ENCODE data around the gene CDC42BPB. TPM values are rescaled to one million over a fixed set of nuclear protein-coding genes. Genes with fewer than 3 reads are reported as not detected.

The CDC42BPB gene
- total RNA-seq, 1 experiment from 2014 or later, result 103 TPM

GRCh38 chr14:103071544-103072251 lies 14.3 kb upstream of the CDC42BPB start:
- no peaks in the 10 kb centered on the region for H3K9me3 ChIP-seq (ENCODE audit: control insufficient read depth, low read depth, low read length)
- no peak for DNase-seq
- no peak for TF ChIP-seq CTCF (conservative IDR thresholded peaks at IDR 0.05)
- no peaks in the 10 kb centered on the region for H3K79me2 ChIP-seq (ENCODE audit: insufficient read depth, low read length)
- no peak overlapping the region for H3K56ac ChIP-seq (ENCODE audit: insufficient read length, low read depth, low read length)
- no peak overlapping the region for H2BK5ac ChIP-seq (ENCODE audit: insufficient read length, low read length)
- H3K79me1 ChIP-seq (ENCODE audit: insufficient read depth, low read depth, low read length, poor library complexity, severe bottlenecking), result no peaks in the 10 kb centered on the region
- H3K4me2 ChIP-seq (ENCODE audit: insufficient read depth, insufficient read length, low read length), result no peak overlapping the region
- no peaks in the 10 kb centered on the region for H3K4me1 ChIP-seq (ENCODE audit: insufficient read depth, low read length)
- no peak overlapping the region for H2AK5ac ChIP-seq (ENCODE audit: insufficient read length, low read length)
- no peaks in the 10 kb centered on the region; a peak in 1 of 5 replicates for H3K9me3 Mint-ChIP-seq
- H3K9ac ChIP-seq (ENCODE audit: extremely low read depth, insufficient read length, low read length), result no peak overlapping the region
- H3K18ac ChIP-seq (ENCODE audit: insufficient read length, low read depth, low read length), result no peak overlapping the region
- H4K8ac ChIP-seq (replicated peaks; ENCODE audit: insufficient read length, low read depth, low read length), result no peak overlapping the region
- no peak overlapping the region for H2BK15ac ChIP-seq (ENCODE audit: low read depth, low read length)
- no peak overlapping the region for H3T11ph ChIP-seq (ENCODE audit: low read length)
- H3K27ac Mint-ChIP-seq, result no peak overlapping the region
- H3K27me3 ChIP-seq (ENCODE audit: insufficient read depth, low read length), result no peaks in the 10 kb centered on the region; the same call in 1 of the 2 replicates
- H4K5ac ChIP-seq (ENCODE audit: insufficient read length, low read depth, low read length), result no peak overlapping the region
- H2BK20ac ChIP-seq (ENCODE audit: low read depth, low read length, poor library complexity, severe bottlenecking), result no peak overlapping the region
- H3K36me3 Mint-ChIP-seq (ENCODE audit: insufficient read depth in 1 of 3, low read depth in 3 of 3), result no peaks in the 10 kb centered on the region
- H3K4ac ChIP-seq (ENCODE audit: low read depth, low read length), result no peak overlapping the region
- no peak overlapping the region; the same call in 1 of the 2 replicates for H3K14ac ChIP-seq (ENCODE audit: insufficient read depth, low read length)
- no peaks in the 10 kb centered on the region for H4K20me1 ChIP-seq (ENCODE audit: control insufficient read depth, insufficient read depth, insufficient read length)
- no peaks in the 10 kb centered on the region for H3K23me2 ChIP-seq (ENCODE audit: insufficient read length, low read depth, low read length, poor library complexity, severe bottlenecking)
- no peak overlapping the region for H3K4me3 Mint-ChIP-seq
- H3K4me1 Mint-ChIP-seq, result no peaks in the 10 kb centered on the region
- H2BK120ac ChIP-seq (ENCODE audit: low read depth, low read length, poor library complexity, severe bottlenecking), result no peak overlapping the region
- no CpG with 5 or more reads among the region's 32 CpGs for WGBS (ENCODE audit: extremely low coverage, insufficient read length, low lambda C conversion rate)
- no peak overlapping the region for H2AFZ ChIP-seq (ENCODE audit: low read length)
- H4K91ac ChIP-seq (ENCODE audit: insufficient read length, low read depth, low read length), result no peak overlapping the region
- H2BK12ac ChIP-seq (ENCODE audit: insufficient read length, low read depth, low read length), result no peak overlapping the region
- no peak overlapping the region for H3K23ac ChIP-seq (ENCODE audit: insufficient read length, low read depth, low read length)
- no peak overlapping the region for H3K27ac ChIP-seq (ENCODE audit: insufficient read length, low read depth, low read length)
- H3K27me3 Mint-ChIP-seq (ENCODE audit: low read depth), result peaks cover 13% of the 10 kb centered on the region

Measured in H9 (cell line).